Measurements from ENCODE around the gene STARD10. TPM values are rescaled to one million over a fixed set of nuclear protein-coding genes. Genes with fewer than 3 reads are reported as not detected.
A peak's percentile ranks its signal among the peaks of the same experiment; 100 is the strongest.

Gene STARD10
- total and polyA plus RNA-seq, 9 of the 15 experiments (the other 6 are each of a cell fraction or from before 2014, with no cell fraction given) = 0.15 to 52.9 (median 32.3) TPM

DNA sequence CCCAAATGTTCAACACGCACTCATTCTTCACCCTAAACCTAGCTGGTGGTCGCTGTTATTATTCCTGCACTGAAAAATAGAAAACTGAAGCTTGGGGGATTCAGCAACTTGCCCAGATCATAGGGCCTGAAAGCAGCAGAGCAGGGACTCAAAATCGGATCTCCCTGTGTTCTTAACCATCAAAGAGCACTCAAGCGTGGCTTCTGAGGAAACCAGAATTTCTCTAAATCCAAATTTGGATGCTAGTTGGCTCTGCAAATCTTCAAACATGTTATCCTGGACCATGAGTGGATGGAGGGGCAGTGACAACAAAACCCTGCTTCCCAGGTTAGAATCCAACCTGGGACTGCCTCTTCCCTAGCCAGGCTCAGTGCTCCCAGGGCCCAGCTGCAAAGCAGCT is 30.0 kb downstream of the STARD10 start:
- in situ Hi-C loops (cut with MboI) (no loop called here), intact Hi-C loops (cut with micrococcal nuclease) (no loop called here)
- no peaks in the 10 kb centered on the region for H3K9me1 ChIP-seq (ENCODE audit: control insufficient read depth, insufficient read depth, low read length)
- FAIRE-seq (no peak), DNase-seq (ENCODE audit: extremely low read depth in 1 of 4, low spot score in 3 of 4) (no peak), ATAC-seq (no peak)
- H3K27ac ChIP-seq (ENCODE audit: extremely low read depth, low read depth, low read length) = no peak overlapping the region
- no peak overlapping the region for H2AFZ ChIP-seq (ENCODE audit: low read depth, low read length)
- no peaks in the 10 kb centered on the region for H3K27me3 ChIP-seq (ENCODE audit: control insufficient read depth in 2 of 2, insufficient read depth in 2 of 2, low read length in 2 of 2)
- H3K4me1 ChIP-seq (replicated peaks in 1 of 2; ENCODE audit: control insufficient read depth in 2 of 2, insufficient read depth in 2 of 2, low read length in 2 of 2) = peaks cover 9 to 28% of the 10 kb centered on the region in 2 experiments
- no peaks in the 10 kb centered on the region for H3K9me3 ChIP-seq (replicated peaks; ENCODE audit: control insufficient read depth, insufficient read depth, low read depth, low read length)
- no peaks in the 10 kb centered on the region for H4K20me1 ChIP-seq (replicated peaks; ENCODE audit: control insufficient read depth, insufficient read depth, low read length)
- peak overlapping the region in 1 of 2 experiments; percentile 74; a peak in 1 of 4 replicates for H3K9ac ChIP-seq (ENCODE audit: insufficient read depth in 1 of 2, low read depth in 2 of 2, low read length in 2 of 2)
- no peaks in the 10 kb centered on the region; the same call in 2 of the 3 replicates for H3K79me2 ChIP-seq (ENCODE audit: control insufficient read depth, insufficient read depth, low read length)
- TF ChIP-seq KLF6 (CRISPR knock-in tag; IDR thresholded peaks at IDR 0.05; ENCODE audit: borderline replicate concordance) (no peak), SMC3 (conservative IDR thresholded peaks at IDR 0.05; ENCODE audit: insufficient read depth, low read depth, low read length) (no peak), POLR2A (conservative IDR thresholded peaks at IDR 0.05) (no peak), SIRT6 (IDR thresholded peaks at IDR 0.05; ENCODE audit: low read depth, low read length) (no peak), ZFPM2 (CRISPR knock-in tag; IDR thresholded peaks at IDR 0.05) (no peak), CBX3 (IDR thresholded peaks at IDR 0.05; ENCODE audit: borderline replicate concordance in 1 of 2, low read length in 2 of 2) (no peak), ZNF197 (CRISPR knock-in tag; IDR thresholded peaks at IDR 0.05; ENCODE audit: low read depth) (no peak), KAT8 (IDR thresholded peaks at IDR 0.05; ENCODE audit: low read depth) (no peak), IFI16 (CRISPR knock-in tag; IDR thresholded peaks at IDR 0.05) (no peak), PHB2 (IDR thresholded peaks at IDR 0.05; ENCODE audit: low read depth) (no peak), SRSF1 (IDR thresholded peaks at IDR 0.05; ENCODE audit: low read depth, low read length) (no peak), GATAD2A (IDR thresholded peaks at IDR 0.05) (no peak), NR1H2 (CRISPR knock-in tag; IDR thresholded peaks at IDR 0.05) (no peak), ZNF3 (CRISPR knock-in tag; IDR thresholded peaks at IDR 0.05) (no peak), DNMT1 (IDR thresholded peaks at IDR 0.05) (no peak), ELF1 (tag; IDR thresholded peaks at IDR 0.05) (no peak)
- TF ChIP-seq, protein P1, sequence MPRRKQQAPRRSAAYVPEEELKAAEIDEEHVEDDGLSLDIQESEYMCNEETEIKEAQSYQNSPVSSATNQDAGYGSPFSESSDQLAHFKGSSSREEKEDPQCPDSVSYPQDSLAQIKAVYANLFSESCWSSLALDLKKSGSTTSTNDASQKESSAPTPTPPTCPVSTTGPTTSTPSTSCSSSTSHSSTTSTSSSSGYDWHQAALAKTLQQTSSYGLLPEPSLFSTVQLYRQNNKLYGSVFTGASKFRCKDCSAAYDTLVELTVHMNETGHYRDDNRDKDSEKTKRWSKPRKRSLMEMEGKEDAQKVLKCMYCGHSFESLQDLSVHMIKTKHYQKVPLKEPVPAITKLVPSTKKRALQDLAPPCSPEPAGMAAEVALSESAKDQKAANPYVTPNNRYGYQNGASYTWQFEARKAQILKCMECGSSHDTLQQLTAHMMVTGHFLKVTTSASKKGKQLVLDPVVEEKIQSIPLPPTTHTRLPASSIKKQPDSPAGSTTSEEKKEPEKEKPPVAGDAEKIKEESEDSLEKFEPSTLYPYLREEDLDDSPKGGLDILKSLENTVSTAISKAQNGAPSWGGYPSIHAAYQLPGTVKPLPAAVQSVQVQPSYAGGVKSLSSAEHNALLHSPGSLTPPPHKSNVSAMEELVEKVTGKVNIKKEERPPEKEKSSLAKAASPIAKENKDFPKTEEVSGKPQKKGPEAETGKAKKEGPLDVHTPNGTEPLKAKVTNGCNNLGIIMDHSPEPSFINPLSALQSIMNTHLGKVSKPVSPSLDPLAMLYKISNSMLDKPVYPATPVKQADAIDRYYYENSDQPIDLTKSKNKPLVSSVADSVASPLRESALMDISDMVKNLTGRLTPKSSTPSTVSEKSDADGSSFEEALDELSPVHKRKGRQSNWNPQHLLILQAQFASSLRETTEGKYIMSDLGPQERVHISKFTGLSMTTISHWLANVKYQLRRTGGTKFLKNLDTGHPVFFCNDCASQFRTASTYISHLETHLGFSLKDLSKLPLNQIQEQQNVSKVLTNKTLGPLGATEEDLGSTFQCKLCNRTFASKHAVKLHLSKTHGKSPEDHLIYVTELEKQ (CRISPR knock-in tag; IDR thresholded peaks at IDR 0.05) = no peak
- TF ChIP-seq, protein P2, sequence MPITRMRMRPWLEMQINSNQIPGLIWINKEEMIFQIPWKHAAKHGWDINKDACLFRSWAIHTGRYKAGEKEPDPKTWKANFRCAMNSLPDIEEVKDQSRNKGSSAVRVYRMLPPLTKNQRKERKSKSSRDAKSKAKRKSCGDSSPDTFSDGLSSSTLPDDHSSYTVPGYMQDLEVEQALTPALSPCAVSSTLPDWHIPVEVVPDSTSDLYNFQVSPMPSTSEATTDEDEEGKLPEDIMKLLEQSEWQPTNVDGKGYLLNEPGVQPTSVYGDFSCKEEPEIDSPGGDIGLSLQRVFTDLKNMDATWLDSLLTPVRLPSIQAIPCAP (CRISPR knock-in tag; IDR thresholded peaks at IDR 0.05; ENCODE audit: borderline replicate concordance) = no peak
- 34% methylated on average over 4 of the region's 4 CpGs for WGBS (ENCODE audit: insufficient coverage, low coverage, missing lambda C conversion rate)
- BruUV-seq (replicated peaks) = no TSS peak
- H3K36me3 ChIP-seq (ENCODE audit: control insufficient read depth, insufficient read depth, low read length) = peaks cover 2% of the 10 kb centered on the region; the same call in 1 of the 3 replicates
- CTCF ChIA-PET (ENCODE audit: low intra/inter-chr PET ratio) = no interaction called here
- POLR2A ChIA-PET = no interaction called here
- no peak overlapping the region for H3K4me3 ChIP-seq
- no peak overlapping the region for H3K4me2 ChIP-seq (ENCODE audit: insufficient read depth, low read length)

Data from K562 (cell line).